Endodermal cell (in vitro differentiated cells): ENCODE data around the gene TLE3. TPM values are rescaled to one million over a fixed set of nuclear protein-coding genes. Genes with fewer than 3 reads are reported as not detected.

ENCODE experiments used
- DNase-seq: peaks from one replicate; pipeline ENCODE4 v3.0.0-alpha.2; 2017
- H3K27ac ChIP-seq: 2 replicates; pipeline ENCODE4 v1.5.1; 2013; ENCODE audit warnings: mild to moderate bottlenecking, low read depth, low read length, moderate library complexity
- H3K27me3 ChIP-seq: 2 replicates; pipeline ENCODE4 v1.6.1; 2013; ENCODE audit warnings: mild to moderate bottlenecking, low read length, moderate library complexity; ENCODE audit not compliant: insufficient read depth, control insufficient read depth, poor library complexity, severe bottlenecking
- H3K36me3 ChIP-seq: 2 replicates; pipeline ENCODE4 v1.7.0; 2013; ENCODE audit warnings: mild to moderate bottlenecking, low read length, moderate library complexity; ENCODE audit not compliant: control insufficient read depth, insufficient read depth
- H3K4me1 ChIP-seq: one replicate; pipeline ENCODE4 v1.7.0; 2013; ENCODE audit warnings: low read length; ENCODE audit not compliant: control insufficient read depth, insufficient read depth
- H3K4me3 ChIP-seq: 2 replicates; pipeline ENCODE4 v1.5.1; 2013; ENCODE audit warnings: mild to moderate bottlenecking, low read length, moderate library complexity
- H3K9ac ChIP-seq: 2 replicates; pipeline ENCODE4 v1.6.1; 2013; ENCODE audit warnings: mild to moderate bottlenecking, low read length, moderate library complexity; ENCODE audit not compliant: poor library complexity, severe bottlenecking; ENCODE audit errors: extremely low read depth
- H3K9me3 ChIP-seq: 2 replicates; pipeline ENCODE4 v1.6.1; 2013; ENCODE audit warnings: mild to moderate bottlenecking, low read length, moderate library complexity; ENCODE audit not compliant: control insufficient read depth
- H3K27ac Mint-ChIP-seq: 2 replicates; pipeline ENCODE4 v1.8.0; 2020; ENCODE audit warnings: mixed read lengths
- H3K27me3 Mint-ChIP-seq: 2 replicates; pipeline ENCODE4 v1.8.0; 2021; ENCODE audit warnings: mild to moderate bottlenecking, mixed read lengths; ENCODE audit not compliant: insufficient read depth
- H3K36me3 Mint-ChIP-seq: 2 replicates; pipeline ENCODE4 v1.8.0; 2020; ENCODE audit warnings: low read depth, mixed read lengths
- H3K4me1 Mint-ChIP-seq: 2 replicates; pipeline ENCODE4 v1.8.0; 2020; ENCODE audit warnings: mixed read lengths
- H3K4me3 Mint-ChIP-seq: 2 replicates; pipeline ENCODE4 v1.8.0; 2020; ENCODE audit warnings: mild to moderate bottlenecking, moderate library complexity, mixed read lengths
- H3K9me3 Mint-ChIP-seq: 2 replicates; pipeline ENCODE4 v1.8.0; 2020; ENCODE audit warnings: mild to moderate bottlenecking, mixed read lengths
- WGBS, 2 experiments: methylation state at CpG; one replicate each; pipeline versions ENCODE4 v1.1.5 to v1.1.7; 2013; ENCODE audit warnings: missing lambda C conversion rate in 2 of 2, mixed read lengths in 1 of 2; ENCODE audit not compliant: insufficient coverage in 1 of 2, insufficient read length in 1 of 2; 5-methylcytosine and 5-hydroxymethylcytosine counted together
- total RNA-seq, 2 donors: library from RNA; stranded (reverse); fragmentation: NEBNext Ultra II Directional in 1 of 2; extraction: Animal tissue kit (Norgen Biotek cat#: 25700) in 1 of 2; gene quantifications; 2 replicates in 1 of 2; 3 replicates in 1 of 2; pipeline ENCODE4 v1.2.1, GENCODE V29; 2021
- TF ChIP-seq, protein P1 (sequence below): fragments of 200-600 bp; sonication (generic); conservative IDR thresholded peaks from 2 replicates; pipeline ENCODE4 v1.5.0; 2021; ENCODE audit warnings: antibody characterized with exemption, mild to moderate bottlenecking

The TLE3 gene
- total RNA-seq, 2 donors from 2014 or later: 66.5 to 81.1 TPM

DNA sequence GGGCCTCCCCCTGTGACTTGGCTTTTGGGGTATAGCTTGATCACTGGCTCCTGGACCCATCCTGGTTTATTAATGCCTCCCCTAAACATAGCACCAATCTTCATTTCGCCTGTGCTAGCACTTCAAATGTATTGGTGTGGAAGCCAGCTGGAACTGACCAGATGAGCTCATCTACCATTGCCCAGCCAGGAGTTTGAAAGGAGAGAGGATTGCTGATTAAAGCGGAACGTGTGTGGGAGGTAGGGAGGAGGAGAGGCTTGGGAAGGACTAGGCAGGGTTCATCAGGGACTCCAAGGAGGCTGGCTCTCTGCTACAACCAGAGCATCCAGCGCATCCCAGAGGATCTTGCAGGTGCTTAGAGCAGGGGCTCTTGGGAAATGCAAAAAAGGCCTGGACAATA, 34.4 kb upstream of the TLE3 start:
- no peak overlapping the region for H3K4me3 ChIP-seq
- DNase-seq: no peak
- H3K9ac ChIP-seq: no peak overlapping the region
- Mint-ChIP-seq H3K27ac (no peak overlapping the region), H3K27me3 (peaks cover 66% of the 10 kb centered on the region), H3K9me3 (peaks cover 2% of the 10 kb centered on the region), H3K36me3 (no peaks in the 10 kb centered on the region), H3K4me3 (no peak overlapping the region), H3K4me1 (peaks cover 9% of the 10 kb centered on the region)
- peaks cover 5% of the 10 kb centered on the region for H3K9me3 ChIP-seq
- 86 to 88% methylated on average over 3 to 4 of the region's 4 CpGs for WGBS, 2 experiments
- H3K27ac ChIP-seq: no peak overlapping the region
- peaks cover 70% of the 10 kb centered on the region for H3K27me3 ChIP-seq
- TF ChIP-seq, protein P1, sequence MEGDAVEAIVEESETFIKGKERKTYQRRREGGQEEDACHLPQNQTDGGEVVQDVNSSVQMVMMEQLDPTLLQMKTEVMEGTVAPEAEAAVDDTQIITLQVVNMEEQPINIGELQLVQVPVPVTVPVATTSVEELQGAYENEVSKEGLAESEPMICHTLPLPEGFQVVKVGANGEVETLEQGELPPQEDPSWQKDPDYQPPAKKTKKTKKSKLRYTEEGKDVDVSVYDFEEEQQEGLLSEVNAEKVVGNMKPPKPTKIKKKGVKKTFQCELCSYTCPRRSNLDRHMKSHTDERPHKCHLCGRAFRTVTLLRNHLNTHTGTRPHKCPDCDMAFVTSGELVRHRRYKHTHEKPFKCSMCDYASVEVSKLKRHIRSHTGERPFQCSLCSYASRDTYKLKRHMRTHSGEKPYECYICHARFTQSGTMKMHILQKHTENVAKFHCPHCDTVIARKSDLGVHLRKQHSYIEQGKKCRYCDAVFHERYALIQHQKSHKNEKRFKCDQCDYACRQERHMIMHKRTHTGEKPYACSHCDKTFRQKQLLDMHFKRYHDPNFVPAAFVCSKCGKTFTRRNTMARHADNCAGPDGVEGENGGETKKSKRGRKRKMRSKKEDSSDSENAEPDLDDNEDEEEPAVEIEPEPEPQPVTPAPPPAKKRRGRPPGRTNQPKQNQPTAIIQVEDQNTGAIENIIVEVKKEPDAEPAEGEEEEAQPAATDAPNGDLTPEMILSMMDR: no peak
- peaks cover 4% of the 10 kb centered on the region for H3K4me1 ChIP-seq
- H3K36me3 ChIP-seq: no peaks in the 10 kb centered on the region

- TF ChIP-seq, protein P1: no peak
- Histone ChIP-seq H3K9me3 (peaks cover 5% of the 10 kb centered on the region), H3K27me3 (peaks cover 85% of the 10 kb centered on the region), H3K36me3 (no peaks in the 10 kb centered on the region), H3K9ac (no peak overlapping the region), H3K27ac (no peak overlapping the region), H3K4me1 (peaks cover 4% of the 10 kb centered on the region), H3K4me3 (no peak overlapping the region)
- Mint-ChIP-seq H3K27me3 (peaks cover 76% of the 10 kb centered on the region), H3K9me3 (peaks cover 2% of the 10 kb centered on the region), H3K36me3 (no peaks in the 10 kb centered on the region), H3K27ac (no peak overlapping the region), H3K4me3 (no peak overlapping the region), H3K4me1 (peaks cover 9% of the 10 kb centered on the region)
- WGBS, 2 experiments: 89 to 96% methylated on average over 3 to 4 of the region's 4 CpGs
- DNase-seq: no peak
Observed at GRCh38 chr15:70128414-70129140, 30.9 kb upstream of the TLE3 start.

- H3K36me3 ChIP-seq: no peaks in the 10 kb centered on the region
- peaks cover 9% of the 10 kb centered on the region for H3K4me1 Mint-ChIP-seq
- H3K27ac ChIP-seq: no peak overlapping the region
- H3K9me3 Mint-ChIP-seq: peaks cover 2% of the 10 kb centered on the region
- no peak for DNase-seq
- H3K4me3 ChIP-seq: no peak overlapping the region
- peaks cover 76% of the 10 kb centered on the region for H3K27me3 Mint-ChIP-seq
- TF ChIP-seq, protein P1: no peak
- no peak overlapping the region for H3K9ac ChIP-seq
- H3K36me3 Mint-ChIP-seq: no peaks in the 10 kb centered on the region
- no peak overlapping the region for H3K4me3 Mint-ChIP-seq
- WGBS, 2 experiments: 76% methylated on average over 3 of the region's 3 CpGs; no CpG with 5 or more reads in 1 of the 2 experiments
- H3K9me3 ChIP-seq: peaks cover 5% of the 10 kb centered on the region
- H3K4me1 ChIP-seq: peaks cover 4% of the 10 kb centered on the region
- peaks cover 85% of the 10 kb centered on the region for H3K27me3 ChIP-seq
- no peak overlapping the region for H3K27ac Mint-ChIP-seq
Observed at GRCh38 chr15:70127770-70128413, 30.2 kb upstream of the TLE3 start.
